ENCODE data around the gene HES5.

HES5 gene

DNA sequence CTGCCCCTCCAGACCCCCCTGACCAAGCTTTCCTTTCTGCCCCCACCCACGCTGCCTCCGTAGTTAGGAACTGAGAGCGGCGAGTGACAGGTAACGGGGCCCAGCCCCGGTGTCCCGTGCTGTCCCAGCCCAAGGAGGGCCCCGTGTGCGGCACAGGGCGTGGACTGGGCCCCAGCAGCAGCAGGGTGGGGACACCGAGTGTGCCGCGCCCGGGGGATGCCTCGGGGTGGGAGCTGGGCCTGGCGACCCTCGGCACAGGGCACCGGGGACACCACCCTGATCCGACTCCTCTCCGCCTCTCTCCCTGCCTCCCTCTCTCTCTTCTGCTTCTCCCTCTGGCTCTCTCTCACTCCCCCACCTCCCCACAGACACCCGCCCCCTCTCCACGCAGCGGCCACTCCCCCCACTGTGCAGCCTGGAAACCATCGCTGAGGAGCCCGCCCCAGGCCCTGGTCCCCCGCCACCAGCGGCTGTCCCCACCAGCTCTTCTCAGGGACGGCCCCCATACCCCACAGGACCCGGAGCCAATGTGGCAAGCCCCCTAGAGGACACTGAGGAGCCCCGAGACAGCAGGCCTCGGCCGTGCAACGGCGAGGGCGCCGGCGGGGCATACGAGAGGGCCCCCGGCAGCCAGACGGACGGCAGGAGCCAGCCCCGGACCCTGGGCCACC is 26.4 kb downstream of the HES5 start:
- Histone ChIP-seq H3K9ac (no peak overlapping the region), H3K4me2 (no peak overlapping the region), H3K36me3 (ENCODE audit: insufficient read depth) (no peaks in the 10 kb centered on the region), H3K27ac (no peak overlapping the region), H3K79me2 (ENCODE audit: insufficient read depth, low read depth) (no peaks in the 10 kb centered on the region), H3K4me3 (IDR thresholded peaks at IDR 0.05; ENCODE audit: insufficient read depth, low read depth, low read length) (no peak overlapping the region), H4K20me1 (ENCODE audit: insufficient read depth) (no peaks in the 10 kb centered on the region), H3K27me3 (ENCODE audit: insufficient read depth, low read depth) (peaks cover 37% of the 10 kb centered on the region), H2AFZ (ENCODE audit: low read depth) (no peak overlapping the region), H3K4me1 (ENCODE audit: low read depth, poor library complexity, severe bottlenecking) (no peaks in the 10 kb centered on the region)
- TF ChIP-seq, protein P1, sequence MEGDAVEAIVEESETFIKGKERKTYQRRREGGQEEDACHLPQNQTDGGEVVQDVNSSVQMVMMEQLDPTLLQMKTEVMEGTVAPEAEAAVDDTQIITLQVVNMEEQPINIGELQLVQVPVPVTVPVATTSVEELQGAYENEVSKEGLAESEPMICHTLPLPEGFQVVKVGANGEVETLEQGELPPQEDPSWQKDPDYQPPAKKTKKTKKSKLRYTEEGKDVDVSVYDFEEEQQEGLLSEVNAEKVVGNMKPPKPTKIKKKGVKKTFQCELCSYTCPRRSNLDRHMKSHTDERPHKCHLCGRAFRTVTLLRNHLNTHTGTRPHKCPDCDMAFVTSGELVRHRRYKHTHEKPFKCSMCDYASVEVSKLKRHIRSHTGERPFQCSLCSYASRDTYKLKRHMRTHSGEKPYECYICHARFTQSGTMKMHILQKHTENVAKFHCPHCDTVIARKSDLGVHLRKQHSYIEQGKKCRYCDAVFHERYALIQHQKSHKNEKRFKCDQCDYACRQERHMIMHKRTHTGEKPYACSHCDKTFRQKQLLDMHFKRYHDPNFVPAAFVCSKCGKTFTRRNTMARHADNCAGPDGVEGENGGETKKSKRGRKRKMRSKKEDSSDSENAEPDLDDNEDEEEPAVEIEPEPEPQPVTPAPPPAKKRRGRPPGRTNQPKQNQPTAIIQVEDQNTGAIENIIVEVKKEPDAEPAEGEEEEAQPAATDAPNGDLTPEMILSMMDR (conservative IDR thresholded peaks at IDR 0.05; ENCODE audit: low read depth, low read length), result no peak

DNA sequence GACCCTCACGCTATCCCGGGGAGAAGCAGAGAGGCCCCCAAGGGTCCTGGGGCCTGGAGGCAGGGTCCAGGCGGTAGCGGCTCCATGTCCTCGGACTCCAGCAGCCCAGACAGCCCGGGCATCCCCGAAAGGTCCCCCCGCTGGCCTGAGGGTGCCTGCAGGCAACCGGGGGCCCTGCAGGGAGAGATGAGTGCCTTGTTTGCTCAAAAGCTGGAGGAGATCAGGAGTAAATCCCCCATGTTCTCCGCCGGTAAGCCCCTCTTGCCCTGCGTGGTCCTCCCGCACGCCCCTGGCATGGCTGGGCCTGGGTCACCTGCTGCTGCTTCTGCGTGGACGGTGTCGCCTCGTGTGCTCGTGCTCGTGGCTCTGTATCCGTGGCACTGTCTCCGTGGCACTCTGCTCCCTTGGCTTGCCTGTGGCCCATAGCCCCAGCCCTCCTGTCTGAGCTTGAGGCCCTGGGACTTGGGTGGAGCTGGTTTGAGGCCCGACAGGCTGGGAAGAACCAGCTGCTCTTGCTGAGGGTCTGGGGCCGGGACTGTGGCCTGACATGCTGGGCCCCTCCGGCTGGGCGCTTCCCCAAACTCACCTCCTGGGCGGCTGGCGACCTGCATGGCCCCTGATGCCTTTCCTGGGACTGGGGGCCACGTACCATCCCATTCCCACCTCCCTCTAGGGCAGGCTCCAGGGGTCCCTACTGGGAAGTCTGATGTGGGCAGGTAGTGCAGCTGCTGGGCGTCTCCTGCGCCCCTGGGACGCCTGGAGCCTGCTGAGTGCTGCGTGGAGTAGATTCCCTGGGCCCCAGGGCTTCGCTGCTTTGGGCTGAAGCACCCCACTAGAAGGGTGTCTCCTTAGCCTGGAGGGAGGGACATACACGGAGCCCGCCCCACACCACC is 27.2 kb downstream of the HES5 start:
- TF ChIP-seq, protein P1 (conservative IDR thresholded peaks at IDR 0.05; ENCODE audit: low read depth, low read length), result no peak
- no peaks in the 10 kb centered on the region for H4K20me1 ChIP-seq (ENCODE audit: insufficient read depth)
- H2AFZ ChIP-seq (ENCODE audit: low read depth), result no peak overlapping the region
- H3K4me2 ChIP-seq, result no peak overlapping the region
- H3K79me2 ChIP-seq (ENCODE audit: insufficient read depth, low read depth), result no peaks in the 10 kb centered on the region
- H3K9ac ChIP-seq, result no peak overlapping the region
- H3K27ac ChIP-seq, result no peak overlapping the region
- peaks cover 41% of the 10 kb centered on the region for H3K27me3 ChIP-seq (ENCODE audit: insufficient read depth, low read depth)
- H3K36me3 ChIP-seq (ENCODE audit: insufficient read depth), result no peaks in the 10 kb centered on the region
- no peak overlapping the region for H3K4me3 ChIP-seq (IDR thresholded peaks at IDR 0.05; ENCODE audit: insufficient read depth, low read depth, low read length)
- no peaks in the 10 kb centered on the region for H3K4me1 ChIP-seq (ENCODE audit: low read depth, poor library complexity, severe bottlenecking)

- Histone ChIP-seq H3K27me3 (ENCODE audit: insufficient read depth, low read depth) (peaks cover 48% of the 10 kb centered on the region), H3K4me3 (IDR thresholded peaks at IDR 0.05; ENCODE audit: insufficient read depth, low read depth, low read length) (no peak overlapping the region), H2AFZ (ENCODE audit: low read depth) (no peak overlapping the region), H3K4me1 (ENCODE audit: low read depth, poor library complexity, severe bottlenecking) (no peaks in the 10 kb centered on the region), H3K4me2 (no peak overlapping the region), H3K9ac (no peak overlapping the region), H3K36me3 (ENCODE audit: insufficient read depth) (no peaks in the 10 kb centered on the region), H3K79me2 (ENCODE audit: insufficient read depth, low read depth) (no peaks in the 10 kb centered on the region), H4K20me1 (ENCODE audit: insufficient read depth) (no peaks in the 10 kb centered on the region), H3K27ac (no peak overlapping the region)
- TF ChIP-seq, protein P1 (conservative IDR thresholded peaks at IDR 0.05; ENCODE audit: low read depth, low read length), result no peak
These were observed 27.9 kb downstream of the HES5 start for GRCh38 chr1:2502210-2502609.

DNA sequence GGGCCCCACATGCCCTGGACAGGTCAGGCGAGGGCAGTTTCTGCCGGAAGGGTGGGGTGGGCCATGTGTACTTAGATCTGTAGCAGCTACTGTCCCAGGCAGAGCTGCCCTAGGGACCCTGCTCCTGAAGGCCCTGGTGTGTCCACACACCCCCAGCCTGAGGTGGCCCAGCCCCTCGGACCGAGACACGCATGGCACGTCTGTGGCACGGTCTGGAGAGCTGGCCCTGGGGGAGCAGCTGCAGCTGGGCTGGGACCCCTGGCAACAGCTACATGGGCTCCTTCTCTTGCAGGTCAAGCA is 28.3 kb downstream of the HES5 start:
- H3K36me3 ChIP-seq (ENCODE audit: insufficient read depth), result no peaks in the 10 kb centered on the region
- no peak overlapping the region for H2AFZ ChIP-seq (ENCODE audit: low read depth)
- H3K4me3 ChIP-seq (IDR thresholded peaks at IDR 0.05; ENCODE audit: insufficient read depth, low read depth, low read length), result no peak overlapping the region
- H3K9ac ChIP-seq, result no peak overlapping the region
- peaks cover 52% of the 10 kb centered on the region for H3K27me3 ChIP-seq (ENCODE audit: insufficient read depth, low read depth)
- H3K4me1 ChIP-seq (ENCODE audit: low read depth, poor library complexity, severe bottlenecking), result no peaks in the 10 kb centered on the region
- no peaks in the 10 kb centered on the region for H3K79me2 ChIP-seq (ENCODE audit: insufficient read depth, low read depth)
- TF ChIP-seq, protein P1 (conservative IDR thresholded peaks at IDR 0.05; ENCODE audit: low read depth, low read length), result no peak
- no peaks in the 10 kb centered on the region for H4K20me1 ChIP-seq (ENCODE audit: insufficient read depth)
- H3K27ac ChIP-seq, result no peak overlapping the region
- no peak overlapping the region for H3K4me2 ChIP-seq

All from KMS-11 (cell line).